T-helper 2 cell (primary cell): ENCODE data around the gene NXF1.
"Not testable (repeated sequence)": the region's sequence is repeated elsewhere in the genome, so short reads cannot be mapped to it uniquely, and the experiment has no call there.

ENCODE experiments used
- DNase-seq, 5 experiments: peaks; one replicate each; pipeline versions ENCODE4 v3.0.0 to v3.0.0-alpha.2; 2012 to 2022

Gene NXF1

DNA sequence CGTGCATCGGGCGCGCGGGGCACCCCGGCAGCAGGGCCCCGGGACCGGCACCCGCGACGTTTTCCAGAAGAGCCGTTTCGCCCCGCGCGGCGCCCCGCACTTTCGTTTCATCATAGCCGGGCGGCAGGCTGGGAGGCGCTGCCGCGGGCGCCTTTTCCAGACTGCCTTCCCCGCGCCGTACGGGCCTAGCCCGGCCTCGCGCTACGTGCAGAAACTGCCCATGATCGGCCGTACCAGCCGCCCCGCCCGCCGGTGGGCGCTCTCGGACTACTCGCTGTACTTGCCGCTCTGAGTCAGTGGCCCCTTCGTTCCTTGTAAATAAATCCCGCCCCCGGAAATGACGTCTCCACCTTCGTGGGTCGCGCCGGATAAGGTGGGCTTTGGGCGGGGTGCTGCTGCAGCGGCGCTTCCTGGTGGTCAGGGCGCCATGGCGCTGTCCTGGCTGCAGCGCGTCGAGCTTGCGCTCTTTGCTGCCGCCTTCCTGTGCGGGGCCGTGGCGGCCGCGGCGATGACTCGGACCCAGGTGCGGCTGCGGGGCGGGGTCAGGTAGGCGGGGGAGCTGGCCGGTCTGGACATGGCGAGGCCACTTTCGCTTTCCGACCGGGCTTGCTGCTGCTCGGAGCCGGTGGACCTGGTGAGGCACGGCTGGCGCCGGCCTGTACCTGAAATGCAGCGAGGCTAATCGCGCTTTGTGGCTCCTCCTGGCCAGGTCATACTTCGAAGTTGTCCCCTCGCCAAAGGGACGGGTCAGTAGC, 18.1 kb downstream of the NXF1 start, which contains the start of gene TMEM179B:
Gene TMEM179B, plus strand, starts transcription at position 398 of the 755 bp plus-strand sequence. Its CDS starts 30 bp downstream, at position 428.
- DNase-seq, result peak; percentile 84 to 98 (median 96)

DNA sequence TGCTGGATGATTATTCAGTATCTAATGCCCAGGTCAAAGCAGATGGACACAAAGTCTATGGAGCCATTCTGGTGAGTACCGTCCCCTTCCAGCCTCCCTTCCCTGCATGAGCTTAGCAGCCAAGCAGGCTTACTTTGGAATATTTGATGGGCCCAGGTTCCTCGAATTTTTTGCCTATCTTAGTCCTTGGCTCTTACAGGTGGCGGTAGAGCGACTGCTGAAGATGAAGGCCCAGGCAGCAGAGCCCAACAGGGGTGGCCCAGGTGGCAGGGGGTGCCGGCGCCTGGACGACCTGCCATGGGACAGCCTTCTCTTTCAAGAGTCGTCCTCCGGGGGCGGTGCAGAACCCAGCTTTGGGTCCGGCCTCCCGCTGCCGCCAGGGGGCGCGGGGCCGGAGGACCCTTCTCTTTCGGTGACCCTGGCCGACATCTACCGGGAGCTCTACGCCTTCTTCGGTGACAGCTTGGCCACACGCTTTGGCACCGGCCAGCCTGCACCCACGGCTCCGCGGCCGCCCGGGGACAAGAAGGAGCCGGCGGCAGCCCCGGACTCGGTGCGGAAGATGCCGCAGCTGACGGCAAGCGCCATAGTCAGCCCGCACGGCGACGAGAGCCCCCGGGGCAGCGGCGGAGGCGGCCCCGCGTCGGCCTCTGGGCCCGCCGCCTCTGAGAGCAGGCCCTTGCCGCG, 18.8 kb downstream of the NXF1 start:
- DNase-seq, result peak; percentile 71 to 84 (median 77)

DNA sequence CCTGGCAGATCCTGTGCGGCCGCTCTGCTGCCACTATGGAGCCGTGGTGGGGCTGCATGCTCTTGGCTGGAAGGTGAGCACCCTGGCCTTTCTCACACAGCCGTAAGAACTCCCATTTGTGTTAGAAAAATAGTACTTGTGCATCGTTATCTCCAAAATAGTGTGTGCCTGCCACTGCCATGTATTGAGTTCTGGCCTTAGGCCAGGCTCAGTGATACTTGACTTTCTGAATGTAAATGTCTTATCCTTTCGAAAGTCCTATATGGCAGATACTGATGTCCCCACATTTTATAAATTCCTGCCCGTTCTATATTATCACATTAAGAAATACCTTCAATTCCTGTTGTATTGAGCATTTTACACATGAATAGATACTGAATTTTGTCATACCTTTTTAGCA, 22.5 kb downstream of the NXF1 start:
- no peak for DNase-seq

DNA sequence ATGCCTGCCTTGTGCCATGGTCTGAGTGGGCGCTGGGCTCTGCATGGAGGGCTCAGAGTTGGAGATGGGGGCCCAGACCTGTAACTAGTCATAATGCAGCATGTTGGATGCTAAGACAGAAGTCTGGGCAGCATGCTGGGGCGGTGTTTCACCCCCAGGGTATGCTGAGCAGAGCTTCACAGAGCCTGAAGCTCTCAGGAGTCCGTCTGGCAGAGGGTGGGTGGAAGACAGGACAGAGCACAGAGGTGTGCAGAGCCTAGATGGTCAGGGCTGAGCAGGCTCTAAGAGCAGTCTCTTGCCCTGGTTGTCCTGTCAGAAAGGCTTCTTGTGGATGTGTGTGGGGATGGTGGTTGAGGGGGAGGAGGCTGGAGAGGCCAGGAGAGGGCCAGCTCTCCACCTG, 26.8 kb downstream of the NXF1 start:
- no peak for DNase-seq

DNA sequence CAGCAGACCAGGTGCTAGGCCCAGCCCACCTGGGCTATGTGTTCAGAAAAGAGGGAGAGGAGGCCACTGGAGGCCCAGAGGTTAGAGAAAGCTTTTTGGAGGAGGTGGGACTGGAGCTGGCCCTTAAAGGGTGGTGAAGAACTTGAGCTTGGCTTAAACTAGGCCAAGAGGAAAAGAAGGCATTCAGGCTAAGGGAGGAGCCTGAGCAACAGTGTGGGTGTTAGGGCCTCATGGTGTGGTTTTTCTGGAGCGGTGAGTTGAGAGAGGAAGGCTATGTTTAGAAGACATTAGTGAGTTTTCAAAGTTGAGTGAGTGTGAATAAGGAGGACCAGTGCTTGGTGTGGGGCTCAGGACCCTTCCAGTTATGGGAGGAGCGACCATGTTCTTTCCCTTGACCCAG, 27.9 kb downstream of the NXF1 start:
- DNase-seq, result no peak

DNA sequence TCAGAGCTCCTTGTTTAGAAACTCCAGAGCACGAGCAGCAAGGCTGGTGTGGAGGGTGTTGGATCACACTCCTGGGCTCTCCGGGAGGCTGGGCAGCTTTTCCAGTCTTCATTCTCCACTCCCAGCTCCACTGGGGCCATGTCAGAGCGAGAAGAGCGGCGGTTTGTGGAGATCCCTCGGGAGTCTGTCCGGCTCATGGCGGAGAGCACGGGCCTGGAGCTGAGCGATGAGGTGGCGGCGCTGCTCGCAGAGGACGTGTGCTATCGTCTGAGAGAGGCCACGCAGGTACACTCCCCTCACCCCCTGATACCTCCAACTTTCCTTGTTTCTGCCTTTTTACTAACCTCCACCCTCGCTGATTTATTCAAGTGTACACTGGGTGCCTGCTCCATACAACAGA, 29.6 kb downstream of the NXF1 start:
- no peak for DNase-seq

DNA sequence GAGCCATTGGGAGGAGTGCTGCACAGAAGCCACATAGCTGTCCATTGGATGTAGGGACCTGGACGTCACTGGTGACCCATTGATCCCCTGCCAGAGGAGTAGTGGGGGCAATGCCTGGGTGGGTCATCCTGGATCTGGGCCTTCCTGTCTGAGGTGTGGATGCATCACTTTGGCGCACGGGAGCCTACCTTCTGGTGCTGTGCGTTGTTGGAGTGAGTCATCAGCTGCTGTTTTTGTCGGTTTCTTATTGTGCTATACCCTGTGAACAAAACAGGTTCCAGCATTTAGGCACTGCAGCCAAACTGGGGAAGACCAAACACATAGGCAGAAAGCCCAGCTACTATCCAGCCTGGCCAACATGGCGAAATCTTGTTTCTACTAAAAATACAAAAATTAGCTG, 30.8 kb downstream of the NXF1 start:
- no peak for DNase-seq

DNA sequence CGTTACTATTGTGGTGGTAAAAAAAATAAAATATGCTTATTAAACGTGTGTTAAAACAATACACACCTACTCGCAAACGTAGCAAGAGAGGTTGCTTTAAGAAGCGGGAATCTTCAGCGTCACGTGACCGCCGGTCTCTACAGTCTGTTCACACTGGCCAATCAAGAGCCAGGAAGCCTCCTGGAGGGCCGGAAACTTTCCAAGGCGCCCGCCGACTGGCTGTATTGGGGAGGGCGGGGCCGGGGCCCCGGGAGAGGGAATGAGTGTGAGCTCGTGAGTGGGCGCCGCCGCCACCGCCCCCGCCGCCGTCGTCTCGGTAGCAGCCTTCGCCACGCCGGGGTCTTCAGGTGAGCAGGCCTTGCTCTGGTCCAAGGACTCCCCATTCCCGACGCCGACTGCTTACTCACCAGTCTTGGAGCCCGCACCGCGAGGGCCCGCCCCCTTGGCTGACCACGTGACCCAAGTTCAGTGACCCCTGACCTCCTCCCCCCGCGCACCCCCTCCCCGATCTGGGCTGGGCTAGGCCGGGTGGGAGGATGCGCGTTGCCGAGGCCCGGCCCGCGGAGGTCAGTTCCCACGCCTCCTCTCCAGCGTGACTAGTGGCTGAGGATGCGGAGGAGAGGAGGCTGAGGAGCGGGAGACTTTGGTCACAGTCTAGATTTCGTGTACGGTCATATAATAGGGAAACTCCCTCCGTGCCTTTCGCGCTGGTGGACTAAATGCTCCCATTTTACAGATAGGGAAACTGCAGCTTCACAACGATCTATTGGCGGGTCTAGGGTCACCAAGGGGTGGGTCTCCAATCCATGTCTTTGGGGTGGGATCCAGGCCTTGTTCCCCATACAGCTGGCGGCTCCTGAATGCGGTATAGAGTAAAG, 33.9 kb downstream of the NXF1 start, which contains the start of gene TAF6L:
Gene TAF6L, plus strand, starts transcription at position 253 of the 878 bp plus-strand sequence. CDS start 4,388 bp downstream, outside the sequence.
- peak; percentile 82 to 95 (median 87) for DNase-seq

DNA sequence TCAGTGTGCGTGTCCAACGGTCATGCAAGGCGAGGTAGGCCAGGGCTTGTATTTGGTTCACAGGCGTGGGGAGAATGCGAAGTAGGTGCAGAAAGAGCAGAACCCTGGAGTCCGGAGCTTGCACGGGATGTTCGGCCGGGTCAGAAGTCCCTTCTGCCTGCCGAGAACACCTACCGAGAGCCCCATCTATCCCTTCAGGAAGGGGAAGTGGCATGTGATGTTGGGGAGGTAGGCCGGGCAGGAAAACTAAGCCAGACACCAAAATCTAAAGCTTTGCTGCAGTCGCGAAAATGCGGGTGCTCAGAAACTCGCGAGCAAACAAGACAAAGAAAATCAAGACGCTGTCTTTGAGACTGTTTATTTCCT, 34.5 kb downstream of the NXF1 start:
- DNase-seq, result no peak

DNA sequence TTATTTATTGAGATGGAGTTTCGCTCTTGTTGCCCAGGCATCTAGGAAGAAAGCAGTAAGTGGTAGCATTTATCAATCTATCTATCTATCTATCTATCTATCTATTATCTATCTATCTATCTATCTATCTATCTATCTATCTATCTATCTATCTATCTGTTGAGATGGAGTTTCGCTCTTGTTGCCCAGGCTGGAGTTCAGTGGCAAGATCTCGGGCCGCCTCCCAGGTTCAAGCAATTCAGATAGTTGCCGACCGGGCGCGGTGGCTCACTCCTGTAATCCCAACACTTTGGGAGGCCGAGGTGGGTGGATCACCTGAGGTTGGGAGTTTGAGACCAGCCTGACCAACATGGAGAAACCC, 44.4 kb downstream of the NXF1 start:
- DNase-seq, result not testable (repeated sequence)

DNA sequence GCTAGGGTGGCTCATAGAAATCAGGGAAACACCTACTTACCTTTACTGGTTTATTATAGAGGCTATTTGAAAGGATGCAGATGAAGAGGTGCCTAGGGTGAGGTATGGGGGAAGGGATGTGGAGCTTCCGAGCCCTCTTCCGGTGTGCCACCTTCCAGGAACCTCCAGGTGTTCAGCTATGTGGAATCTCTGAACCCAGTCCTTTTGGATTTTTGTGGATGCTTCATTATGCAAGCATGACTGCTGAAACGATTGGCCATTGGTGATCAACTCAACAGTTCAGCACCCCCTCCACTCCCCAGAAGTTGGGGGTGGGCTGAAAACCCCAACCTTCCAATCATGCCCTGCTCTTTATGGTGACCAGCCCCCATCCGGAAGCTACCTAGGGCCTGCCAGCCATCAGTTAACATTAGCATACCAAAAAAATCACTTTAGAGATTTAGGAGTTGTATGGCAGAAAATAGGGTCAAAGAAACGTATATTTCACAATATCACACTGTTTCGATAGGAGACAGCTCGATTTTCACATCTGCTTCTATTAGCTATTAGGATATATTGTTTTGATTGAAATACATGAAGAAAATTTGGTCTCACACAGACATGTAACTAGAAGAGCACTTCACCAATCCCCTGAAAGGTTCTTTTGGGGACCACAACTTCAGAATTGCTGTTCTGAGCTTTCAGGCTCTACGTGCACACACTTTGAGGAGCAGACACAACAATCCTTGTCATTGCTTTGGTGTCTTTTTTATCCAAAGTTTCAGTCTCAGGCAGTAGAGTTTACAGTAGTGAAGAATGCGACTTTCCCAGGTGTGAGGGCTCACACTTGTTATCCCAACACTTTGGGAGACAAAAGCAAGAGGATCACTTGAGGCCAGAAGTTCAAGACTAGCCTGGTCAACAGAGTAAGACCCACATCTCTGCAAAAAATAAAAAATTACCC, 47.1 kb downstream of the NXF1 start:
- no peak for DNase-seq

DNA sequence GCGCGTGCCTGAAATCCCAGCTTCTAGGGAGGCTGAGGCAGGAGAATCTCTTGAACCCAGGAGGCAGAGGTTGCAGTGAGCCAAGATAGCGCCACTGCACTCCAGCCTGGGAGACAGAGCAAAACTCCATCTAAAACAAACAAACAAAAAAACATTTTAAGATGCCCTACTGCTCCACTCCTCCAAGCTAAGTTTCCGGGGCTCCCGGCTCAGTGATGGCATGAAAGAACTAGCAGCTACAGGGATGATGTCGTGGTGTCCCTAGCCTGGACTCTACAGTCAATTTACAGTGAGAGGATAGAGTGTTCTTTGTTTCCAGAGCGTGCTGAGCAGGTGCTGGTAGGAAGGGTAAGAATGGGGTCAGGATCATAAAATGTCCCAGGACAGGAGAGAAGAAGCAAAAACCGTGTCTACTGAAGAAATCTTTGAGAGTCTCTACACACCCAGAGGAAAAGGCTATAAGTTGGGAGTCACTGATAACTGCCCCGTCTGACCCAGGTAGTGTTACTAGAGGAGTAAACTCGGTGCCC, 50.1 kb downstream of the NXF1 start:
- DNase-seq, result no peak

DNA sequence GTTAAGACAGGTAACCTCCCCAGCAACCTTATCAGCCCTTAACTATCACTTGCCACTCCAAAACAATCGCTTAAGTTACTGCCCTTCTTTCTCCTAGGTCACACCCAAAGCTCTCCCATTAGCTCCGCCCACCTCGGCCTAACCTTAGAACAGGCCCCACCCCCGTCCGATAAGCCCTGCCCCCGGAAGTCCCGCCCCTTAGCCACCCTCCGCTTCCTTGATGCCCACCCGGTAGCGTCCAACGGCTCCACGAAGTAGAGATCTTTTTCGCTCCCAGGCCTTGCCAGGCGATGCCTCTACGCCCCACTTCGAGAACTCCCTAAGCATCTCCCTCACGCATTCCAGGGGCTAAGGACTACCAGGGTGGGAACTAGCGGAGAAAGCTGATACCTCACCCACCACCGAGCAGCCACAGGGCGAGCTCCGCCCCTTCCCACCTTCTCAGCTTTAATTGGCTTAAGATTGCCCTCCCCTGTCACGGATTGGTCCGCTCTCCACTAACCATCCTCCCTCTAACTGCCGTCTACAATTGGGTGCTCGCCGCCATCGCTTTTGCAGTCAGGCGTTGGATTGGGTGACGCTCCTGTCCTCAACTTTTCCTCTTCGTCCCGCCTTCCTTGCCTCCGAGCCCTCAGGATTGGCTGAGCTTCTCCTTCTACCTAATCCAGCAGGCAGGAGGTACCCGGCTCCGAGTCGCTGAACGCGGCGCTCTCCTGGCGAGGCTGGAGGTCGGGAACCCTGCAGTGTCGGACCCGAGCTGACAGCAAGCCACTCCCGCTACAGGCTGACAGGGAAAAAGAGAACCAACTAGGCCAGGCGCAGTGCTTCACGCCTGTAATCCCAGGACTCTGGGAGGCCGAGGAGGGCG, 51.3 kb downstream of the NXF1 start, which contains the start of gene ZBTB3:
Gene ZBTB3, minus strand, starts transcription at position 425 of the 868 bp plus-strand sequence. CDS start 496 bp downstream, outside the sequence.
- peak; percentile 91 to 100 (median 95) for DNase-seq

DNA sequence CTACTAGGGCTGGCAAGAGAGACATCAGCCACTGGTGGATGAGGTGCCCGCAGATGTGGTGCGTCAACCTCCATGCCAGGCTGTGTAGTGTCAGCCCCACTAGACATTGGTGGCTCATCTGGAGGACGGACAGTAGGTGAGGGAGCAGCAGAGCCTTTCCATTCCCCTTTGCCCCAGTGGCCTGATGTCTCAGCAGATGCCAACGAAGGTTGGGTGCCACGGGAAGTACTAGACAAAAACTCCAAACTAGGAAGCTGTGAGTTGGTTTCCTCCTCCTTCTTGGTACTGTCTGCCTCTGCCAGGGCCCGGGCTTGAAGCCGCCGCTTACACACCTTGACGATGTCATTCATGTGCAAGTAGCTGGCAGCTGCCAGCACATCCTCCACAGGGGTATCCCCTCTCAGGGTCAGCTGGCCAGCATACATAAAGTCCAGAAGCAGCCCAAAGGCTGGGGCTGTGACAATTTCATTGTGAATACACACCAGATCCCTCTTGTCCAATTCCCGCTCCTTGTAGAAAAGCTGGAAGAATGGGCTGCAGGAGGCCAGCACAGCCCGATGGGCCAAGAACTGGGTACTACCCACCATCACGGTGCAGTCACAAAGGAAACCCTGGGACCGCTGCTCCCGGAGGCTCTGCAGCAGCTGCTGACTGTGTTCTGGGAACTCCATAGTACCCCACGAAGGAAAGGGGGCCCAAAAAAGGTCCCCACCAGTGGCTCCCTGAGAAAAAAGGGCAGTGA, 52.1 kb downstream of the NXF1 start:
- no peak for DNase-seq

DNA sequence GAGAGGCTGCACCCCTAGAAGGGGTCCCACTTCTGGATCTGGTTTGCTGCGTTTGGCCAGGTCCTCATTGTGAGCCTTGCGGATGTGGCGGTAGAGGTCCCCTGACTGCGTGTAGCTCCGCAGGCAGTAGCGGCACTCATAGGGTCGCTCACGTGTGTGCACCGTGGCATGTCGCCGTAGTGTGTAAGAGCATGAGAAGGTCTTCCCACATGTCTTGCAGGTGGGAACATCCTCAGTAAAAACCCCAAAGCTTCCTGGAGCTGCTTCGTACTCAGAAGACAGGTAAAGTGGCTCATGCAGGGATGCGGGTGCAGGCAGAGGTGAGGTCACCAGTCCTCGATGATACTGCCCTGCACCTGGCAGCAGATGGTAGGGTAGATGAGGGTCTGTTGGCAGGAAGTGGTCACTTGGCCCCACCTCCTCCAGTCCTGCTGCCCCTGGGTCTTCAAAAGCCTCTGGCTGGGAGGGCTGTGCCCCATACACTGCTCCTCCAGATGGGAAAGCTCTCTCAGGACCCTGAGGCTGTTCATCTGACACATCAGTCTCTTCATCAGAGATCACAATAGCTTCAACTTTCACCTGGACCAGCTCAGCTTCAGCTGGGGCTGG, 53.0 kb downstream of the NXF1 start:
- no peak for DNase-seq

DNA sequence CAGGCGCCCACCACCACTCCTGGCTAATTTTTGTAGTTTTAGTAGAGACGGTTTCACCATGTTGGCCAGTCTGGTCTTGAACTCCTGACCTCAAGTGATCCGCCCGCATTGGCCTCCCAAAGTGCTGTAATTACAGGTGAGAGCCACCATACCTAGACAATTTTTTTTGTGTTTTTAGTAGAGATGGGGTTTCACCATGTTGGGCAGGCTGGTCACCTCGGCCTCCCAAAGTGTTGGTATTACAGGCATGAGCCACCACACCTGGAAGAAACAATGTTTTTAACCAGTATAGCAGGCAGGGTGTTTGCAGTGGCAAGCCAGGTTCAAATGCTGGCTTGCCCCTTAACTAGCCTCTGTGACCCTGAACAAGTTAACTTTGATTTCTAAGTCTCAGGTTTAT, 55.3 kb downstream of the NXF1 start:
- not testable (repeated sequence) for DNase-seq

DNA sequence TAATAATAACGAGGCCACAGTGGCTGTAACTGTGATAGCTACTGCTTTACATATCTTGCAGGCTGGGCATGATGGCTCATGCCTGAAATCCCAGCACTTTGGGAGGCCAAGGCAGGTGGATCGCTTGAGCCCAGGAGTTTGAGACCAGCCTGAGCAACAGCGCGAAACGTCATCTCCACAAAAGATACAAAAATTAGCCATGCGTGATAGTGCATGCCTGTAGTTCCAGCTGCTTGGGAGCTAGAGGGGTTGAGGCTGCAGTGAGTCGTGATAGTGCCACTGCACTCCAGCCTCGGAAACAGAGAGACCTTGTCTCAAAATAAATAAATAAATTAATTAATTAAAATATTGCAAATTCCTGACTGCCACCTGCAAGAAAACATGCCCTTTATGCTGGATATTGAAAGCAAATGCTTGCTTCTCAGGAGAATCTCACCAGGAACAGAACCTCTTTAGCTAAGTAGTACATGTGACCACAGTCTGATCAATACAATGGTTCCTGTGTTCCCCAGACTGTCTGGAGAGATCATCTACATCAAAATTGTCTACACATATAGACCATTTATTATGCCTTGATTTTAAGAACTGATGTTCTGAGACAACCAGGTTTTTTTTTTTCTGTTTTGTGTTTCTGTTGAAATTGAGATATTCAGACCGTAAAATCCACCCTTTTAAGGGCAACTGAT, 57.6 kb downstream of the NXF1 start:
- DNase-seq, result no peak
